GM21576 (cell line): ENCODE results near the gene CMPK2.

Source experiments
- ATAC-seq: cut with Tn5 transposase; IDR thresholded peaks from one replicate; pipeline ENCODE4 v1.9.1; 2021; ENCODE audit warnings: mild to moderate bottlenecking, moderate library complexity; ENCODE audit not compliant: unreplicated experiment

CMPK2 gene

DNA sequence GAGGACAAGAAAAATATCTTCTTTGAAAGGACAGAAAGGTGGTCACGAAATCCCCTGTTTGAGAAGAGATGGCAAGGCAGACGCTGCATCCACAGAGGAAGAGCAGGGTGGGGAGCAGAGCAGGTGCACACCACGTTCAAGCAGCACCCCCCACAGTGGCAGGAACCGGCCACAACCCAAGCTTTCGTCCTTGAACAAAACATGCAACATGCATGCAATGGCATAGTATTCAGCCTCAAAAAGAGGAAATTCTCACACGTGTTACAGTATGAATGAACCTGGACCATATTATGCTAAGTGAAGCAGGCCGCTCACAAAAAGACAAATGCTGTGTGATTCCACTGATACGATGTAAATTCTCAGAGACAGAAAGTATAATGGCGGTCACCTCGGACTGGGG lies 51.4 kb downstream of the CMPK2 start:
- no peak for ATAC-seq

GRCh38 chr2:6813573-6813972 lies 52.1 kb downstream of the CMPK2 start:
- no peak for ATAC-seq

- ATAC-seq: no peak
These were observed 52.7 kb downstream of the CMPK2 start for GRCh38 chr2:6812857-6813530.

- ATAC-seq: no peak
These were observed 54.7 kb downstream of the CMPK2 start for GRCh38 chr2:6810961-6811360.

DNA sequence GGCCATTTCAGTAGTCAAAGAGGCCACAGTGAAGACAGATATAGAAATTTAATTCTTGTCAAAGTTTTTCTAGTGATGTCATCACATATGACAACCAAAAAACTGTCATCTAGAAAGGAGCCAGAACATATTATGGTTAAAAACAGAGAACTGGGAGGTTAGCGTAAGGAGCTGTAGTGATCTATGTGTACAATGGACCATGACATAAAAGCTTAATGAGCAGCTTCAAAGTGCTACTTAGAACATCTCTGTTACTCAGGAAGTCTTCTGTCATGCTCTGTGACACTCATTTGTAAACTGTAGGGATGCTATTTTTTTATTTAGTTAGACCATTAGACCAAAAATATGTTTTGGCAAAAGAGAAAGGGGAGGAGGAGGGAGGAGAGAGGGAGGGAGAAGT lies 57.3 kb downstream of the CMPK2 start:
- no peak for ATAC-seq

DNA sequence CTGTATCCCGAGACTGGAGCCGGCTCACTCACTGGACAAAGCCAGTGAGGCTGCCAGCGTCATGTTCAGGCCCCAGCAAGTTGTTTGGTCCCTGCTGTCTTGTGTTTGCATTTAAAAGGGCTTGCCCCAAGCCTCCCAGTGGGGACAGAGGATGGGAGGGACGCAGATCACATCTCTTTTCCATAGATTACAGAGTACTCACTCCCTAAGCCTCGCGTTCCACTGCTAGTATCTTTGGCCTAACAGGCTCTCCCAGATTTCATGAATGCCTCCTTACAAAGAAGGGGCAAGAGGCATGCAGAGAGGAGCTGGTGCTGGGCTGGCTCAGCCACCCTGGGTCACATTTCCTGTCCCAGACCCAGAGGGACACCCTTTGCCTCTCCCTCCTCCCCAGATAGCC lies 59.1 kb downstream of the CMPK2 start:
- no peak for ATAC-seq

DNA sequence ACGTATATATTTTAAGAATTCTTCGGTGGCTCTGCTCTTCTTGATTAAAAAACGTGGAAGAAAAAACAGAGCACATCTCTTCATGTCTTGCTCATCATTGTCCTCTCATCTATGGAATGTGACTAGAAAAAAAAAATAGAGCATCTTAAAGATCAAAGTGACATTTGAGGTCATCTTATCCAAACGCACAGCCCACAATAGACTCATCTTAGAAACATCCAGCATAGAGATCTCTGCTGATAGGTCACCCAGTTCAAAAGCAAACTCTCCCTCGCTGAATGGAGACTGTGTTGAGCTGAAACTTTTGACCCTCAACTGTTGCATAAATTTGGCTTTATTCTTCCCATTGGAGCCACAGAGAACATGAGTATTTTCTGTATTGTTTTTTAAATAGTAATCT lies 65.2 kb downstream of the CMPK2 start:
- no peak for ATAC-seq
